ENCODE data around the gene WBP1L.
"Not testable (repeated sequence)": the region's sequence is repeated elsewhere in the genome, so short reads cannot be mapped to it uniquely, and the experiment has no call there.

WBP1L gene

DNA sequence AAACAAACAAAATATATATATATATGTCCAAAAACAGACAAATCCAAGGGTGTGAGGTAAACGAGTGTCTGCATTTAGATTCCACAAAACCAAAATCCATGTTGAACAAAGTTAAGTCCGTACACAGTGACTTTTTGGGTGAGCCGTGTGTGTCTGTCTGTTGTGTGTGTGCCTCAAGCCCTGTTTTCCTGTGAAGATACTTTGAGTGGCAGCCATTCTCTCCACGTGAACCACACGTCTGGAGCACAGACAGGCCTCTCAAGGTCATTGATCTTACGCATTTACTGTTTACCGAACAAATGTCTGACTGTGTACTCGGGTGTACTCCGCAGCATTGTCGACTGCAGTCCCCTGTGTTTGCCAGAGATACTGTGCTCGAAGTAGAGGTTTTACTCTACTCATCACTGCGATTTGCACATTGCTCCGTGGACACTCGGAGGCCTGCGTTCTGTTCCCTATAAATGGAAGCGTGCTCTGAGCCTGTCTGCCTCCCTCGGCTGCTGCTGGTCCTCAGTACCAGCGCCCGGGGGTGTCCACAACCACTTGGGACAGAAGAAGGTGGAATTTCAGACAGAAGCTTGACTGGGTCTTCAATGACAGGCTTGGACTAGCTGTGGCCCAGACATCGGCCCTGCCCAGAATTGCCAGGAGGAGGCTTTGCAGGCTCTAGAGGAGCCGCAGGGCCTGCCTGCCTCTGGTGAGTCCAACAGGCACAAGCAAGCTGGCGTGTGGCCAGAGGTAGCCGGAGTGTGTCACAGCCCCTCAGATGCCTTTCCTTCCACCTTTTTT, 71.3 kb downstream of the WBP1L start:
- Histone ChIP-seq H3K4me3 (ENCODE audit: low read depth in 1 of 5, low read length in 5 of 5) (peak overlapping the region in 1 of 5 donors; percentile 30), H3K9ac (ENCODE audit: low read length in 5 of 5) (peak overlapping the region; percentile 3 to 70 (median 59)), H3K27ac (ENCODE audit: low read depth, low read length) (peak overlapping the region; percentile 85), H3K27me3 (ENCODE audit: control insufficient read depth in 5 of 5, insufficient read depth in 4 of 5, low read length in 5 of 5) (no peaks in the 10 kb centered on the region), H3K4me1 (ENCODE audit: control insufficient read depth in 5 of 5, insufficient read depth in 5 of 5, low read length in 5 of 5) (peaks cover 2 to 56% (median 51%) of the 10 kb centered on the region in 5 donors), H3K9me3 (ENCODE audit: control insufficient read depth in 5 of 5, low read length in 5 of 5) (no peaks in the 10 kb centered on the region), H3K36me3 (ENCODE audit: control insufficient read depth in 5 of 5, insufficient read depth in 5 of 5, low read length in 5 of 5) (peaks cover 0 to 45% (median 39%) of the 10 kb centered on the region in 5 donors)

- H3K4me1 ChIP-seq (ENCODE audit: control insufficient read depth in 5 of 5, insufficient read depth in 5 of 5, low read length in 5 of 5) = peaks cover 2 to 56% (median 51%) of the 10 kb centered on the region in 5 donors
- H3K4me3 ChIP-seq (ENCODE audit: low read depth in 1 of 5, low read length in 5 of 5) = peak overlapping the region in 3 of 5 donors; percentile 30 to 40 (median 30)
Measured at GRCh38 chr10:102815790-102816549, 72.2 kb downstream of the WBP1L start.

DNA sequence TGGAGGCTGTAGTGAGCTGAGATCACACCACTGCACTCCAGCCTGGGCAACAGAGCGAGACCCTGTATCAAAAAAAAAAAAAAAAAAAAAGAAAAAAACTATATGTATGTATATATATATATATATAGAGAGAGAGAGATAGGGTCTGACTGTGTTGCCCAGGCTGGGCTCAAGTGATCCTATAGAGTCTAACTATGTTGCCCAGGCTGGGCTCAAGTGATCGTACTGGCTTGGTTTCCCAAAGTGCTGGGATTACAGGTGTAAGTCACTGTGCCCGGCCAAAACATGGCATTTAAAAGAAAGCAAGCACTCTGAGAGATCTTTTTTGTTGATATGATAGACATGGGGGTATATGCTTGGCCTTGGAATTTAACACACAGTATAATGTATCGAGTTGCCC, 73.4 kb downstream of the WBP1L start:
- Histone ChIP-seq H3K4me3 (ENCODE audit: low read depth in 1 of 5, low read length in 5 of 5) (no peak overlapping the region), H3K27ac (ENCODE audit: low read depth, low read length) (peak overlapping the region; percentile 85), H3K9ac (ENCODE audit: low read length in 5 of 5) (no peak overlapping the region), H3K9me3 (ENCODE audit: control insufficient read depth in 5 of 5, low read length in 5 of 5) (no peaks in the 10 kb centered on the region), H3K27me3 (ENCODE audit: control insufficient read depth in 5 of 5, insufficient read depth in 4 of 5, low read length in 5 of 5) (no peaks in the 10 kb centered on the region), H3K4me1 (ENCODE audit: control insufficient read depth in 5 of 5, insufficient read depth in 5 of 5, low read length in 5 of 5) (peaks cover 2 to 53% (median 48%) of the 10 kb centered on the region in 5 donors), H3K36me3 (ENCODE audit: control insufficient read depth in 5 of 5, insufficient read depth in 5 of 5, low read length in 5 of 5) (peaks cover 0 to 30% (median 24%) of the 10 kb centered on the region in 5 donors)

More at GRCh38 chr10:102815790-102816549, 72.2 kb downstream of the WBP1L start:
- H3K9ac ChIP-seq (ENCODE audit: low read length in 5 of 5) = peak overlapping the region; percentile 3 to 70 (median 59)
- H3K36me3 ChIP-seq (ENCODE audit: control insufficient read depth in 5 of 5, insufficient read depth in 5 of 5, low read length in 5 of 5) = peaks cover 0 to 42% (median 34%) of the 10 kb centered on the region in 5 donors
- no peaks in the 10 kb centered on the region for H3K27me3 ChIP-seq (ENCODE audit: control insufficient read depth in 5 of 5, insufficient read depth in 4 of 5, low read length in 5 of 5)
- H3K9me3 ChIP-seq (ENCODE audit: control insufficient read depth in 5 of 5, low read length in 5 of 5) = no peaks in the 10 kb centered on the region
- H3K27ac ChIP-seq (ENCODE audit: low read depth, low read length) = peak overlapping the region; percentile 85

GRCh38 chr10:102819054-102819453, 75.3 kb downstream of the WBP1L start:
- H3K27me3 ChIP-seq (ENCODE audit: control insufficient read depth in 5 of 5, insufficient read depth in 4 of 5, low read length in 5 of 5) = no peaks in the 10 kb centered on the region
- peaks cover 0 to 11% (median 5%) of the 10 kb centered on the region in 5 donors for H3K36me3 ChIP-seq (ENCODE audit: control insufficient read depth in 5 of 5, insufficient read depth in 5 of 5, low read length in 5 of 5)
- peak overlapping the region; percentile 62 for H3K27ac ChIP-seq (ENCODE audit: low read depth, low read length)
- no peaks in the 10 kb centered on the region for H3K9me3 ChIP-seq (ENCODE audit: control insufficient read depth in 5 of 5, low read length in 5 of 5)
- peaks cover 2 to 36% (median 33%) of the 10 kb centered on the region in 5 donors for H3K4me1 ChIP-seq (ENCODE audit: control insufficient read depth in 5 of 5, insufficient read depth in 5 of 5, low read length in 5 of 5)
- no peak overlapping the region for H3K4me3 ChIP-seq (ENCODE audit: low read depth in 1 of 5, low read length in 5 of 5)
- no peak overlapping the region for H3K9ac ChIP-seq (ENCODE audit: low read length in 5 of 5)

- not testable (repeated sequence) for H3K36me3 ChIP-seq (ENCODE audit: control insufficient read depth in 5 of 5, insufficient read depth in 5 of 5, low read length in 5 of 5); H3K27ac ChIP-seq (ENCODE audit: low read depth, low read length); H3K9me3 ChIP-seq (ENCODE audit: control insufficient read depth in 5 of 5, low read length in 5 of 5); H3K9ac ChIP-seq (ENCODE audit: low read length in 5 of 5); H3K27me3 ChIP-seq (ENCODE audit: control insufficient read depth in 5 of 5, insufficient read depth in 4 of 5, low read length in 5 of 5); H3K4me3 ChIP-seq (ENCODE audit: low read depth in 1 of 5, low read length in 5 of 5)
- peaks cover 2 to 28% (median 25%) of the 10 kb centered on the region in 5 donors for H3K4me1 ChIP-seq (ENCODE audit: control insufficient read depth in 5 of 5, insufficient read depth in 5 of 5, low read length in 5 of 5)
Measured at GRCh38 chr10:102820008-102820407, 76.3 kb downstream of the WBP1L start.

DNA sequence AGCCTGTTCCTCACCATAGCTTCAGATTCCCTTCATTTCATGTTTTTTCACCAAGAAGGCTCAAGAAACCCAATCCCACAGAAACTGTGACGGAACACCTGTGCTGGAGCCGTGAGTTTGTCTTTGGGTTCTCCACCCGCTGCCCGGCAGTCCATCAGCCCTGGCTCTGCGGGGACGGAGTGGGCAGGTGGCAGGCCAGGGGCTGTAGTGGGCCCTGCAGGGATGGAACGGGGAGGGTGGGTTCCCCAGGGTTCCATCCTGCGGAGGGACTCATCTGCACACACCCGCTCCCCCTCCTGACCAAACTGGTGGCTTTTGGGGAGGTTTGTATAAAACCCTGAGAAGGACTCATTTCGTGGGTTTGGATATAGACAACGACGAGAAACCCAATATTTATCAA, 78.5 kb downstream of the WBP1L start:
- no peak overlapping the region for H3K4me3 ChIP-seq (ENCODE audit: low read depth in 1 of 5, low read length in 5 of 5)
- no peaks in the 10 kb centered on the region for H3K36me3 ChIP-seq (ENCODE audit: control insufficient read depth in 5 of 5, insufficient read depth in 5 of 5, low read length in 5 of 5)
- no peaks in the 10 kb centered on the region for H3K27me3 ChIP-seq (ENCODE audit: control insufficient read depth in 5 of 5, insufficient read depth in 4 of 5, low read length in 5 of 5)
- no peak overlapping the region for H3K27ac ChIP-seq (ENCODE audit: low read depth, low read length)
- no peak overlapping the region for H3K9ac ChIP-seq (ENCODE audit: low read length in 5 of 5)
- no peaks in the 10 kb centered on the region for H3K9me3 ChIP-seq (ENCODE audit: control insufficient read depth in 5 of 5, low read length in 5 of 5)
- peaks cover 2 to 8% (median 6%) of the 10 kb centered on the region in 5 donors for H3K4me1 ChIP-seq (ENCODE audit: control insufficient read depth in 5 of 5, insufficient read depth in 5 of 5, low read length in 5 of 5)

DNA sequence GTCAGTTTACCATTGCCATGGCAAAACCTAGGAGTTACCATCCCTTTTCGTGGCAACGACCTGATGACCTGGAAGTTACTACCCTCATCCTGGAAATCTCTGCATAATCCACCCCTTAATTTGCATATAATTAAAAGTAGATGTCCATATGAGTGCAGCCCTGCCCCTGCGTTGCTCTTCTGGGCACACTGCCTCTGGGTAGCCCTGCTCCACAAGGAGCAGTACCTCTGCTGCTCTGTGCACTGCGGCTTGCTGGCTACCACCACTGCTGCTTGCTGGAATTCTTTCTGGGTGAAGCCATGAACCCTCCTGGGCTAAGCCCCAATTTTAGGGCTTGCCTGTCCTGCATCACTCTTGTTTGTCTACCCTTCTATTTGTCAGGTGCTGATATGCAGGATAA, 80.9 kb downstream of the WBP1L start:
- Histone ChIP-seq H3K4me3 (ENCODE audit: low read depth in 1 of 5, low read length in 5 of 5) (no peak overlapping the region), H3K36me3 (ENCODE audit: control insufficient read depth in 5 of 5, insufficient read depth in 5 of 5, low read length in 5 of 5) (no peaks in the 10 kb centered on the region), H3K4me1 (ENCODE audit: control insufficient read depth in 5 of 5, insufficient read depth in 5 of 5, low read length in 5 of 5) (peaks cover 0 to 4% (median 0%) of the 10 kb centered on the region in 5 donors), H3K27ac (ENCODE audit: low read depth, low read length) (no peak overlapping the region), H3K9ac (ENCODE audit: low read length in 5 of 5) (no peak overlapping the region), H3K27me3 (ENCODE audit: control insufficient read depth in 5 of 5, insufficient read depth in 4 of 5, low read length in 5 of 5) (no peaks in the 10 kb centered on the region), H3K9me3 (ENCODE audit: control insufficient read depth in 5 of 5, low read length in 5 of 5) (no peaks in the 10 kb centered on the region)

DNA sequence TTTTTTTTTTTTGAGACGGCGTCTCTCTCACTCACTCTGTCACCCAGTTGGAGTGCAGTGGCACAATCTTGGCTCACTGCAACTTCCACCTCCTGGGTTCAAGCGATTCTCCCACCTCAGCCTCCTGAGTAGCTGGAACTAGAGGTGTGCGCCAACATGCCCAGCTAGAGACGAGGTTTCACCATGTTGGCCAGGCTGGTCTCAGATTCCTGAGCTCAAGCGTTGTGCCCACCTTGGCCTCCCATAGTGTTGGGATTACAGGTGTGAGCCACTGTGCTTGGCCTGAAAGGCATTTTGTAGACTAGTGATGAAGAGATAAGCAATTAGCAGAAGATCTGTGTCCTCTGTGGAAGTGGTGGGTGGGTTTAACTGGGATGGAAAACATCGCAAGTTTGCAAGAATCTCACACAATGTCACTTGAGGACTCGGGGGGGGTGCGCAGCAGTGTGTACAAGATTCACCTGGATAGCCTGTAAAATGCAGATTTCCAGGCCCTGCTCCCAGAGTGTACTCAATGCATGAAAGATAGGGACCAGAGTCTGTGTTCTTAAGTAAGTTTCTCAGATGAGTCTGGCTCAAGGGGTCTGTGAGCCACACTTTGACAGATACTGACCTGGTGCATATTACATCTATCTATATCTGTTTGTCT, 82.5 kb downstream of the WBP1L start:
- H3K27ac ChIP-seq (ENCODE audit: low read depth, low read length) = no peak overlapping the region
- H3K36me3 ChIP-seq (ENCODE audit: control insufficient read depth in 5 of 5, insufficient read depth in 5 of 5, low read length in 5 of 5) = no peaks in the 10 kb centered on the region
- H3K9me3 ChIP-seq (ENCODE audit: control insufficient read depth in 5 of 5, low read length in 5 of 5) = no peaks in the 10 kb centered on the region
- H3K4me3 ChIP-seq (ENCODE audit: low read depth in 1 of 5, low read length in 5 of 5) = no peak overlapping the region
- no peak overlapping the region for H3K9ac ChIP-seq (ENCODE audit: low read length in 5 of 5)
- H3K4me1 ChIP-seq (ENCODE audit: control insufficient read depth in 5 of 5, insufficient read depth in 5 of 5, low read length in 5 of 5) = peaks cover 0 to 4% (median 0%) of the 10 kb centered on the region in 5 donors
- no peaks in the 10 kb centered on the region for H3K27me3 ChIP-seq (ENCODE audit: control insufficient read depth in 5 of 5, insufficient read depth in 4 of 5, low read length in 5 of 5)

DNA sequence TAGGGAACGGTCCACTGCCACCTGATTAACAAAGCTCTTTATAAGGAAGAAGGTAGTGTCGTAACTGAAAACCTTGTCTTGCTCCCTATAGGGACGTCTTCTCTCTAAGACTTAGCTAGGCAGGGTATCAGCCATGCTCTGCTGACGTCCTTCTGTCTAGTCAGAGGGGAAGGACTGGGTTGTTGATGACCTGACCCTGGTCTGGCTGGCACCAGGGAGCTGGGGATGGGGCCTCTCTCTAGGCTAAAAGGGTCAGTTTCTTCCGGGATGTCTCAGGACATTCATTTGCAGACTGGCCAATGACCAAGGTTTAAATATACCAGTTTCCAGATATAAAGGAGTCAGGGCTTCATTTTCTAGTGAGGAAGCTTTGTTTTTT, 83.8 kb downstream of the WBP1L start:
- Histone ChIP-seq H3K4me3 (ENCODE audit: low read depth in 1 of 5, low read length in 5 of 5) (no peak overlapping the region), H3K27ac (ENCODE audit: low read depth, low read length) (no peak overlapping the region), H3K36me3 (ENCODE audit: control insufficient read depth in 5 of 5, insufficient read depth in 5 of 5, low read length in 5 of 5) (no peaks in the 10 kb centered on the region), H3K27me3 (ENCODE audit: control insufficient read depth in 5 of 5, insufficient read depth in 4 of 5, low read length in 5 of 5) (no peaks in the 10 kb centered on the region), H3K4me1 (ENCODE audit: control insufficient read depth in 5 of 5, insufficient read depth in 5 of 5, low read length in 5 of 5) (peaks cover 0 to 4% (median 0%) of the 10 kb centered on the region in 5 donors), H3K9me3 (ENCODE audit: control insufficient read depth in 5 of 5, low read length in 5 of 5) (no peaks in the 10 kb centered on the region), H3K9ac (ENCODE audit: low read length in 5 of 5) (no peak overlapping the region)
